ENCODE results near the gene GMDS. TPM values are rescaled to one million over a fixed set of nuclear protein-coding genes. Genes with fewer than 3 reads are reported as not detected.

GMDS gene
- total and polyA plus RNA-seq, 2 of the 13 experiments (the other 11 are each of a cell fraction or from before 2014, with no cell fraction given), result 64.4 to 112 TPM

GRCh38 chr6:1657771-1658165, 587.6 kb downstream of the GMDS start (continued):
- no peak for TF ChIP-seq ELF4 (CRISPR knock-in tag; IDR thresholded peaks at IDR 0.05; ENCODE audit: borderline replicate concordance)
- TF ChIP-seq ZNF235 (CRISPR knock-in tag; IDR thresholded peaks at IDR 0.05; ENCODE audit: borderline replicate concordance), result no peak
- no peak for TF ChIP-seq KMT2B (CRISPR knock-in tag; IDR thresholded peaks at IDR 0.05)
- TF ChIP-seq ZNF841 (CRISPR knock-in tag; IDR thresholded peaks at IDR 0.05; ENCODE audit: borderline replicate concordance), result no peak
- TF ChIP-seq SATB2 (CRISPR knock-in tag; IDR thresholded peaks at IDR 0.05), result no peak
- TF ChIP-seq ZBTB39 (CRISPR knock-in tag; IDR thresholded peaks at IDR 0.05), result no peak
- no peak for TF ChIP-seq FOSL2 (CRISPR knock-in tag; IDR thresholded peaks at IDR 0.05)
- no peak for TF ChIP-seq SNAPC2 (CRISPR knock-in tag; IDR thresholded peaks at IDR 0.05)

DNA sequence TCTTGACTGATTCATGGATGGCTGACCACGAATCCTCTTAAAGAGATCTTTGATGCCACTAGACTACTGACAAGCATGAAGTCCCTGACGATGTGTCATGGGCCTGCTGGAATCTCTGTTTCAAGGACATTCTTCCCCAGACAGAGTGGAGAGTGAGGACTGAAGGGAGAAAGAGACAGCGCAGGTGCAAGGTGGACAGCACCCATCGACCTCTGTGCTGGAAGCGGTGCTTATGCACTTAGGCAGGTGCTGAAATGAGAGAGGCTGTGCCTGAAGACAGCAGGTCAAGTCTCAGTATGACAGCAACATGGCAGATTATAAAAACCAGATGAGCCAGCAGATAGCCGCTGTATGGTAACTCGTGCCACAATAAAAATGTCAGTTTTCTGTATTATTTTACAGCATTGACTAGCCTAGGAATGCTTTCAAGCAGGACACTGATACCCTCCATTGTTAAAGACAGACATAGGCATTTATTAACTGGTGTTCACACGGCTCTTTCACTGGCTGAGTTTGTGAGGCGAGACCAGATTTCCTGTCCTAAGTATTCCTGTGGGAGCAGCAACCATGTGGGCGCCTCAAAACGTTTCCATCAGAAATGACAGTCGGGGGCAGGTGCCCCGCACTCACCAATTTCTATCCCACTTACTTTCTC, 588.2 kb downstream of the GMDS start:
- H3K27me3 ChIP-seq (ENCODE audit: control insufficient read depth in 1 of 2, insufficient read depth in 2 of 2, low read length in 2 of 2), result no peaks in the 10 kb centered on the region
- TF ChIP-seq ZNF362 (CRISPR knock-in tag; IDR thresholded peaks at IDR 0.05; ENCODE audit: borderline replicate concordance), result no peak
- TF ChIP-seq RXRA (CRISPR knock-in tag; IDR thresholded peaks at IDR 0.05), result no peak
- no peak for TF ChIP-seq FOXC1 (CRISPR knock-in tag; IDR thresholded peaks at IDR 0.05; ENCODE audit: borderline replicate concordance)
- no peak for TF ChIP-seq SPEN (CRISPR knock-in tag; IDR thresholded peaks at IDR 0.05; ENCODE audit: low read depth)
- no peak for TF ChIP-seq FOXJ3 (CRISPR knock-in tag; IDR thresholded peaks at IDR 0.05; ENCODE audit: borderline replicate concordance)
- TF ChIP-seq HNRNPUL1 (IDR thresholded peaks at IDR 0.05; ENCODE audit: low read depth, low read length), result no peak
- 86% methylated on average over 13 of the region's 13 CpGs for WGBS (ENCODE audit: low lambda C conversion rate)
- ChIA-PET POLR2A (no interaction called here), CTCF (ENCODE audit: low intra/inter-chr PET ratio, low total read pairs) (no interaction called here)
- DNase-seq (ENCODE audit: low spot score), result no peak
- H3K9ac ChIP-seq (ENCODE audit: insufficient read depth, low read depth, low read length), result no peak overlapping the region
- no peak overlapping the region for H2AFZ ChIP-seq (ENCODE audit: low read length)
- H4K20me1 ChIP-seq (ENCODE audit: insufficient read depth, low read length), result no peaks in the 10 kb centered on the region
- intact Hi-C loops (cut with micrococcal nuclease; ENCODE audit: unreplicated experiment), result no loop called here
- in situ Hi-C loops (cut with HindIII; ENCODE audit: extremely low pct_ligation_motif_present, low pct_unique_long_range_greater_than_20kb), result no loop called here
- H3K4me2 ChIP-seq (ENCODE audit: low read depth, low read length), result no peak overlapping the region
- no TSS peak for BruUV-seq (replicated peaks)
- no peak for FAIRE-seq
- peaks cover 12 to 29% of the 10 kb centered on the region in 2 experiments; a peak in 3 of 5 replicates for H3K36me3 ChIP-seq (replicated peaks in 1 of 2; ENCODE audit: control insufficient read depth in 1 of 2, insufficient read depth in 2 of 2, low read length in 2 of 2)
- no peaks in the 10 kb centered on the region for H3K9me3 ChIP-seq (ENCODE audit: low read length)
- H3K4me3 ChIP-seq (replicated peaks in 1 of 3; ENCODE audit: insufficient read depth in 1 of 3, low read depth in 2 of 3, low read length in 3 of 3), result no peak overlapping the region
- H3K27ac ChIP-seq (ENCODE audit: extremely low read length, insufficient read depth, low read length), result no peak overlapping the region
- H3K4me1 ChIP-seq (ENCODE audit: insufficient read depth, low read length), result no peaks in the 10 kb centered on the region
- no peak for ATAC-seq
- H3K79me2 ChIP-seq (ENCODE audit: insufficient read depth, low read length), result no peaks in the 10 kb centered on the region
